H1 (cell line): ENCODE measurements around the gene PFN3. TPM values are rescaled to one million over a fixed set of nuclear protein-coding genes. Genes with fewer than 3 reads are reported as not detected.

Source experiments
- ATF3 ChIP-seq: IDR thresholded peaks from 2 replicates; pipeline ENCODE4 v1.6.1; 2011; ENCODE audit warnings: low read depth, mild to moderate bottlenecking, low read length; ENCODE audit not compliant: insufficient read depth
- BACH1 ChIP-seq: IDR thresholded peaks from 2 replicates; pipeline ENCODE4 v1.6.1; 2012; ENCODE audit warnings: low read length, improper control_type of control experiment
- BCL11A ChIP-seq, 2 experiments: IDR thresholded peaks; one replicate each; pipeline ENCODE4 v1.6.1; 2011; ENCODE audit warnings: low read depth in 2 of 2, low read length in 2 of 2, mild to moderate bottlenecking in 2 of 2
- CBX5 ChIP-seq: fragments of 300-800, 300-1000 bp; sonication (generic); IDR thresholded peaks from 2 replicates; pipeline ENCODE4 v1.7.1; 2016; ENCODE audit warnings: antibody characterized with exemption, low read length, low read depth
- CHD2 ChIP-seq: IDR thresholded peaks from 2 replicates; pipeline ENCODE4 v1.6.1; 2012; ENCODE audit warnings: low read length, improper control_type of control experiment
- E2F6 ChIP-seq: IDR thresholded peaks from 2 replicates; pipeline ENCODE4 v1.6.1; 2012; ENCODE audit warnings: inconsistent platforms
- EGR1 ChIP-seq: IDR thresholded peaks from 2 replicates; pipeline ENCODE4 v1.6.1; 2011; ENCODE audit warnings: low read depth, low read length, borderline replicate concordance
- EP300 ChIP-seq, 2 experiments: IDR thresholded peaks; 1 replicate in 1 of 2; 2 replicates in 1 of 2; pipeline ENCODE4 v1.6.1; 2011 to 2012; ENCODE audit warnings: low read depth in 2 of 2, low read length in 2 of 2, mild to moderate bottlenecking in 2 of 2, borderline replicate concordance in 1 of 2, inconsistent platforms in 1 of 2, moderate library complexity in 1 of 2
- GTF2F1 ChIP-seq: IDR thresholded peaks from 2 replicates; pipeline ENCODE4 v1.6.1; 2012; ENCODE audit warnings: low read depth, low read length, improper control_type of control experiment, borderline replicate concordance
- HDAC2 ChIP-seq, 2 experiments: fragments of 300-600 bp in 1 of 2; sonication (generic) in 1 of 2; IDR thresholded peaks; 2 replicates each; pipeline ENCODE4 v1.6.1; 2011 to 2012; ENCODE audit warnings: low read depth in 2 of 2, low read length in 2 of 2, mild to moderate bottlenecking in 2 of 2, moderate library complexity in 2 of 2, borderline replicate concordance in 1 of 2, inconsistent platforms in 1 of 2
- KDM4A ChIP-seq: IDR thresholded peaks from one replicate; pipeline ENCODE4 v1.7.1; 2012; ENCODE audit warnings: low read depth, mild to moderate bottlenecking, moderate library complexity, low read length, inconsistent platforms; ENCODE audit not compliant: severe bottlenecking
- RBBP5 ChIP-seq: IDR thresholded peaks from 2 replicates; pipeline ENCODE4 v1.7.1; 2012; ENCODE audit warnings: low read depth, mild to moderate bottlenecking, inconsistent platforms, low read length, moderate library complexity, borderline replicate concordance
- SIN3A ChIP-seq, 2 experiments: IDR thresholded peaks in 1 of 2; conservative IDR thresholded peaks in 1 of 2; 2 replicates each; pipeline ENCODE4 v1.6.1; 2011 to 2012; ENCODE audit warnings: low read length in 2 of 2, improper control_type of control experiment in 1 of 2, low read depth in 1 of 2, mild to moderate bottlenecking in 1 of 2
- SIRT6 ChIP-seq: IDR thresholded peaks from one replicate; pipeline ENCODE4 v1.7.1; 2012; ENCODE audit warnings: low read length, inconsistent platforms
- SIX5 ChIP-seq: IDR thresholded peaks from 2 replicates; pipeline ENCODE4 v1.6.1; 2011; ENCODE audit warnings: mild to moderate bottlenecking, low read depth, low read length
- SP2 ChIP-seq: IDR thresholded peaks from 2 replicates; pipeline ENCODE4 v1.6.1; 2012; ENCODE audit warnings: mild to moderate bottlenecking, low read length, inconsistent platforms
- SRF ChIP-seq: IDR thresholded peaks from 2 replicates; pipeline ENCODE4 v1.6.1; 2011; ENCODE audit warnings: mild to moderate bottlenecking, low read depth, low read length, moderate library complexity
- TAF1 ChIP-seq: IDR thresholded peaks from 2 replicates; pipeline ENCODE4 v1.6.1; 2011; ENCODE audit warnings: mild to moderate bottlenecking, low read depth, low read length
- TAF7 ChIP-seq: optimal IDR thresholded peaks from 2 replicates; pipeline ENCODE3; 2011; ENCODE audit warnings: low read depth, mild to moderate bottlenecking, inconsistent platforms, low read length, moderate library complexity, borderline replicate concordance
- TBP ChIP-seq: IDR thresholded peaks from 2 replicates; pipeline ENCODE4 v1.6.1; 2011; ENCODE audit warnings: low read depth, low read length, improper control_type of control experiment
- TCF12 ChIP-seq: IDR thresholded peaks from 2 replicates; pipeline ENCODE4 v1.6.1; 2011; ENCODE audit warnings: low read depth, mild to moderate bottlenecking, low read length
- TEAD4 ChIP-seq: IDR thresholded peaks from 2 replicates; pipeline ENCODE4 v1.6.1; 2012; ENCODE audit warnings: low read depth, low read length, inconsistent platforms, mixed read lengths
- YY1 ChIP-seq: IDR thresholded peaks from 2 replicates; pipeline ENCODE4 v1.6.1; 2011; ENCODE audit warnings: low read depth, mild to moderate bottlenecking, low read length
- polyA plus RNA-seq, 7 experiments: library from polyadenylated mRNA; depleted of rRNA in 3 of 7; stranded (reverse) in 5 of 7; unstranded in 2 of 7; fragments of >200 nt in 5 of 7; fragments of 200-250 nt in 2 of 7; gene quantifications; 1 replicate in 5 of 7; 2 replicates in 1 of 7; 4 replicates in 1 of 7; pipeline versions ENCODE4 v1.2.1 to v1.2.3, GENCODE V29; 2011 to 2013; ENCODE audit warnings: missing spikeins in 2 of 7, mixed read lengths in 2 of 7
- total RNA-seq: library from RNA; stranded (reverse); fragmentation: NEBNext Ultra II Directional; extraction: Animal tissue kit (Norgen Biotek cat#: 25700); gene quantifications from 2 replicates; pipeline ENCODE4 v1.2.1, GENCODE V29; 2021

PFN3 gene
- total and polyA plus RNA-seq, 2 of the 8 experiments (the other 6 are each of a cell fraction or from before 2014, with no cell fraction given) = not detected

GRCh38 chr5:177425801-177426565 is 25.5 kb upstream of the PFN3 start (continued):
- peak in 1 of 2 experiments; percentile 72; a peak in 2 of 4 replicates for TF ChIP-seq SIN3A (conservative IDR thresholded peaks at IDR 0.05 in 1 of 2, IDR thresholded peaks at IDR 0.05 in 1 of 2; ENCODE audit: low read depth in 1 of 2, low read length in 2 of 2)
- peak; percentile 72 for TF ChIP-seq E2F6
- TF ChIP-seq TAF1 = peak; percentile 77
- peak; percentile 78 for TF ChIP-seq SP2
- TF ChIP-seq GTF2F1 = no peak
- no peak for TF ChIP-seq SIRT6
- TF ChIP-seq KDM4A = peak; percentile 71
- TF ChIP-seq EGR1 = peak; percentile 63; the same call in 1 of the 2 replicates
- TF ChIP-seq CHD2 = peak; percentile 87
- peak; percentile 62 for TF ChIP-seq TBP
- no peak for TF ChIP-seq YY1
- TF ChIP-seq TAF7 = peak; percentile 37
- TF ChIP-seq TCF12 = no peak
- no peak; the same call in 1 of the 2 replicates for TF ChIP-seq SIX5
- no peak for TF ChIP-seq ATF3
- peak; percentile 80 for TF ChIP-seq RBBP5
- TF ChIP-seq SRF = peak; percentile 98
- peak in 1 of 2 experiments; percentile 98; a peak in 2 of 4 replicates for TF ChIP-seq HDAC2 (IDR thresholded peaks at IDR 0.05; ENCODE audit: borderline replicate concordance in 1 of 2, low read depth in 2 of 2, low read length in 2 of 2)
- 0 out of 2 replicates have a peak, but pooled peaks have one; percentile 30 for TF ChIP-seq BACH1
- no peak for TF ChIP-seq TEAD4
- no peak for TF ChIP-seq BCL11A (IDR thresholded peaks at IDR 0.05; ENCODE audit: low read depth in 2 of 2, low read length in 2 of 2)
- TF ChIP-seq EP300 (IDR thresholded peaks at IDR 0.05; ENCODE audit: borderline replicate concordance in 1 of 2, low read depth in 2 of 2, low read length in 2 of 2) = peak in 1 of 2 experiments; percentile 69; a peak in 1 of 3 replicates
- no peak for TF ChIP-seq CBX5
